DND-41 (cell line): ENCODE data around the gene ANKRD33.

ENCODE experiments used
- ATAC-seq: fragments of 200-7000 bp; cut with Tn5 transposase; 3 replicates; pipeline ENCODE4 v1.9.1; 2021; ENCODE audit warnings: low read depth; ENCODE audit not compliant: insufficient read depth
- DNase-seq: peaks from one replicate; pipeline ENCODE4 v3.0.0-alpha.2; 2020
- H2AFZ ChIP-seq: 2 replicates; pipeline ENCODE4 v1.6.0; 2012; ENCODE audit warnings: low read depth, low read length
- H3K27ac ChIP-seq: 2 replicates; pipeline ENCODE4 v1.5.1; 2012; ENCODE audit warnings: low read length, inconsistent platforms
- H3K27me3 ChIP-seq: fragments of 200-600 bp; sonication (generic); 2 replicates; pipeline ENCODE4 v1.6.0; 2012; ENCODE audit warnings: low read length, mild to moderate bottlenecking, inconsistent platforms; ENCODE audit not compliant: insufficient read depth, poor library complexity
- H3K36me3 ChIP-seq: 2 replicates; pipeline ENCODE4 v1.5.1; 2012; ENCODE audit warnings: low read length, inconsistent platforms; ENCODE audit not compliant: insufficient read depth
- H3K4me1 ChIP-seq: 2 replicates; pipeline ENCODE4 v1.5.1; 2012; ENCODE audit warnings: mild to moderate bottlenecking, low read length; ENCODE audit not compliant: insufficient read depth
- H3K4me2 ChIP-seq: 2 replicates; pipeline ENCODE4 v1.6.0; 2012; ENCODE audit warnings: mild to moderate bottlenecking, moderate library complexity, low read length, inconsistent platforms; ENCODE audit not compliant: insufficient read depth
- H3K4me3 ChIP-seq, 2 experiments: fragments of 200-600 bp in 1 of 2; shearing (Covaris generic) in 1 of 2; 2 replicates each; pipeline ENCODE4 v1.5.1; 2012 to 2016; ENCODE audit warnings: inconsistent platforms in 2 of 2, low read length in 2 of 2, mild to moderate bottlenecking in 2 of 2, low read depth in 1 of 2, moderate library complexity in 1 of 2
- H3K79me2 ChIP-seq: 2 replicates; pipeline ENCODE4 v1.6.0; 2012; ENCODE audit warnings: low read length, inconsistent platforms; ENCODE audit not compliant: insufficient read depth
- H3K9ac ChIP-seq: 2 replicates; pipeline ENCODE4 v1.6.0; 2012; ENCODE audit warnings: low read depth, mild to moderate bottlenecking, inconsistent platforms, low read length, moderate library complexity
- H3K9me3 ChIP-seq: 2 replicates; pipeline ENCODE4 v1.5.1; 2012; ENCODE audit warnings: low read length, moderate library complexity, mild to moderate bottlenecking, inconsistent platforms; ENCODE audit not compliant: insufficient read depth, severe bottlenecking
- H4K20me1 ChIP-seq: 2 replicates; pipeline ENCODE4 v1.6.0; 2012; ENCODE audit warnings: low read length; ENCODE audit not compliant: insufficient read depth
- CTCF ChIP-seq: IDR thresholded peaks from 2 replicates; pipeline ENCODE4 v1.5.1; 2012; ENCODE audit warnings: borderline replicate concordance, low read length, moderate library complexity, mild to moderate bottlenecking; ENCODE audit not compliant: poor library complexity, severe bottlenecking; ENCODE audit errors: extremely low read depth
- EZH2 ChIP-seq: IDR thresholded peaks from 3 replicates; pipeline ENCODE4 v1.6.1; 2012; ENCODE audit warnings: borderline replicate concordance, low read depth, mild to moderate bottlenecking, moderate library complexity, low read length, inconsistent platforms; ENCODE audit not compliant: severe bottlenecking

The ANKRD33 gene

DNA sequence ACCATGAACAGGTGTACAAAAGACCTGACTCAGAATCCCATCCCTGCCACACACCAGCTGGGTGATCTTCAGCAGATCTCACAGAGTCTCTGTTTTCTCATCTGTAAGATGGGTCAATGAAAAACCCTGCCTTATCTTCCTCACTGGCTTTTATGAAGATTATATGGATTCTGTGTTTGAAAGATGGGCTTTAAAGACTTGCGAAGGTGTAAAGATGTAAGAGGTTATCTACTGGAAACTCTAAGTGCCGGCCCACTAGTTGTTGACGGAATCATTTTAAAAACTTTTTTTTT, 15.3 kb upstream of the ANKRD33 start:
- Histone ChIP-seq H3K9ac (no peak overlapping the region), H3K27ac (no peak overlapping the region), H3K36me3 (no peaks in the 10 kb centered on the region), H3K4me1 (no peaks in the 10 kb centered on the region), H3K9me3 (no peaks in the 10 kb centered on the region), H3K4me3 (no peak overlapping the region), H3K27me3 (no peaks in the 10 kb centered on the region), H3K4me2 (no peak overlapping the region), H3K79me2 (no peaks in the 10 kb centered on the region), H2AFZ (no peak overlapping the region), H4K20me1 (no peaks in the 10 kb centered on the region)
- TF ChIP-seq CTCF (no peak), EZH2 (no peak)
- DNase-seq (no peak), ATAC-seq (no peak)

DNA sequence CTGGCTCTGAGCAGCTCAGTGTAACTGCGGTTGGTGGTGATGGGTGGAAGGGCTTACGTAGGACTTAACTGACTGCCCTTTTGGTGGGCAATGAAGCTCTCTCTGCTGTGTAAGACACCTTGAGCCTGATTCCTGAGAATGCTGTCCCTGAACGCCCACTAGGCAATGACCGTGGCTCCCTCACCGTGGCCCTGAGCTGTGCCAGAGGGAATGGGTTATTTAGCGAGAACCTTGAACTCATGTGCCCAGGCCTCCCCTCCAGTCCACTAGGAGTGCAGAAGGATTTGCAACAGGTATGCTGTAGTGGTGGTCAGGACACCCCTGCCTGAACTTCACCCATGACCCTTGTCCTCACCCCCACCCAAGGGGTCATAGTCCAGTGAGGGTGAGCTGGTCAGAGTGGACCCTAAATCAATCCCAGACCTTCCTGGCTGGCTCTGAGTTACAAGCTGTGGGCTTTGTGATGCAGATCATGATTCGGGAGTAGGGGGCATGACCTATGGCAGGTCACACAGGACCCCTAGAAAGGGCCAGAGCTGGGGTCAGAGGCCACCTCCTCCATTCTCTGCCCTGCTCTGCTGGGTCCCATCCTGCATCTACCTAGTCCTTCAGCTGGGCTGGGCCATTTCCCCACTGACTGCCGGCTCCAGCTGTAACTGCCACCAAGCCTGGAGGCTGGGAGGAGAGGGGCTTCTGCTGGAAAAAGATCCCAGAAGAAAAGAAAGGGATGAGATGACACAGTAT, 14.5 kb upstream of the ANKRD33 start:
- TF ChIP-seq CTCF (no peak), EZH2 (no peak)
- no peak overlapping the region for H3K9ac ChIP-seq
- no peaks in the 10 kb centered on the region for H4K20me1 ChIP-seq
- H3K4me2 ChIP-seq: no peak overlapping the region
- no peaks in the 10 kb centered on the region for H3K9me3 ChIP-seq
- ATAC-seq (no peak), DNase-seq (no peak)
- no peaks in the 10 kb centered on the region for H3K79me2 ChIP-seq
- H3K27ac ChIP-seq: no peak overlapping the region
- H3K36me3 ChIP-seq: no peaks in the 10 kb centered on the region
- no peak overlapping the region for H3K4me3 ChIP-seq
- H3K4me1 ChIP-seq: no peaks in the 10 kb centered on the region
- H3K27me3 ChIP-seq: no peaks in the 10 kb centered on the region
- no peak overlapping the region for H2AFZ ChIP-seq

- H3K79me2 ChIP-seq: no peaks in the 10 kb centered on the region
- no peak overlapping the region for H3K9ac ChIP-seq
- H3K27me3 ChIP-seq: no peaks in the 10 kb centered on the region
- no peaks in the 10 kb centered on the region for H3K9me3 ChIP-seq
- H2AFZ ChIP-seq: no peak overlapping the region
- H3K4me1 ChIP-seq: no peaks in the 10 kb centered on the region
- H3K4me3 ChIP-seq: no peak overlapping the region
- no peaks in the 10 kb centered on the region for H4K20me1 ChIP-seq
- TF ChIP-seq CTCF (no peak), EZH2 (no peak)
- ATAC-seq (no peak), DNase-seq (no peak)
- no peak overlapping the region for H3K4me2 ChIP-seq
- no peak overlapping the region for H3K27ac ChIP-seq
- H3K36me3 ChIP-seq: no peaks in the 10 kb centered on the region
Observed at GRCh38 chr12:51874000-51874399, 13.9 kb upstream of the ANKRD33 start.
